ENCODE measurements around the gene SLC41A3.

DNA sequence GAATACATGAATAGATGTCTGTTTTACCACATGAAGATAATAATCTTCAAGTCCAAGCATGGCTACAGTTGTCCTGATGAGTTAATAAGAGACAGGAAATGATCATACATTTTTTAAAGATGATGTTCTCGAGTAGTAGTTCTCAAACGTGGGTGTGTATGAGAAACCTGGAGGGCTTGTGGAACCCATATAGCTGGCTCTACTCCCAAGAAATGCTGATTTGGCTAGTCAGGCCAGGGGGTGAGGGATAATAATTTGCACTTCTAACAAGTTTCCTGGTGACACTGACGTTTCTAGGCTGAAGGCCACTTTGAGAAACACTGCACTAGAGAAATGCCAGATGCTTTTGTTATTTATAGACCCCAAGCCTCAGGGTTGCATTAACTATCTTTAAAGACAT lies 78.0 kb downstream of the SLC41A3 start:
- TF ChIP-seq, protein P1, sequence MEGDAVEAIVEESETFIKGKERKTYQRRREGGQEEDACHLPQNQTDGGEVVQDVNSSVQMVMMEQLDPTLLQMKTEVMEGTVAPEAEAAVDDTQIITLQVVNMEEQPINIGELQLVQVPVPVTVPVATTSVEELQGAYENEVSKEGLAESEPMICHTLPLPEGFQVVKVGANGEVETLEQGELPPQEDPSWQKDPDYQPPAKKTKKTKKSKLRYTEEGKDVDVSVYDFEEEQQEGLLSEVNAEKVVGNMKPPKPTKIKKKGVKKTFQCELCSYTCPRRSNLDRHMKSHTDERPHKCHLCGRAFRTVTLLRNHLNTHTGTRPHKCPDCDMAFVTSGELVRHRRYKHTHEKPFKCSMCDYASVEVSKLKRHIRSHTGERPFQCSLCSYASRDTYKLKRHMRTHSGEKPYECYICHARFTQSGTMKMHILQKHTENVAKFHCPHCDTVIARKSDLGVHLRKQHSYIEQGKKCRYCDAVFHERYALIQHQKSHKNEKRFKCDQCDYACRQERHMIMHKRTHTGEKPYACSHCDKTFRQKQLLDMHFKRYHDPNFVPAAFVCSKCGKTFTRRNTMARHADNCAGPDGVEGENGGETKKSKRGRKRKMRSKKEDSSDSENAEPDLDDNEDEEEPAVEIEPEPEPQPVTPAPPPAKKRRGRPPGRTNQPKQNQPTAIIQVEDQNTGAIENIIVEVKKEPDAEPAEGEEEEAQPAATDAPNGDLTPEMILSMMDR (IDR thresholded peaks at IDR 0.05): no peak
- TF ChIP-seq EP300 (IDR thresholded peaks at IDR 0.05): no peak
